CD14-positive monocyte (primary cell): ENCODE measurements around the gene ITPR2. TPM values are rescaled to one million over a fixed set of nuclear protein-coding genes. Genes with fewer than 3 reads are reported as not detected.
"Not testable (repeated sequence)": the region's sequence is repeated elsewhere in the genome, so short reads cannot be mapped to it uniquely, and the experiment has no call there.

Experiments used
- DNase-seq, 3 donors: peaks; one replicate each; pipeline ENCODE4 v3.0.0-alpha.2; 2011 to 2022
- H2AFZ ChIP-seq: 2 replicates; pipeline ENCODE4 v1.6.0; 2012; ENCODE audit warnings: mild to moderate bottlenecking, low read depth, low read length, inconsistent platforms; ENCODE audit not compliant: insufficient read depth, poor library complexity, severe bottlenecking
- H3K27ac ChIP-seq, 2 donors: 1 replicate in 1 of 2; 2 replicates in 1 of 2; pipeline ENCODE4 v1.5.1; 2012 to 2013; ENCODE audit warnings: low read length in 2 of 2, control low read depth in 1 of 2, inconsistent platforms in 1 of 2, low read depth in 1 of 2, mild to moderate bottlenecking in 1 of 2
- H3K27me3 ChIP-seq, 2 donors: one replicate each; pipeline versions ENCODE4 v1.6.0 to v1.6.1; 2011 to 2013; ENCODE audit warnings: low read length in 2 of 2; ENCODE audit not compliant: control insufficient read depth in 2 of 2, insufficient read depth in 2 of 2
- H3K36me3 ChIP-seq, 2 donors: replicated peaks in 1 of 2; 1 replicate in 1 of 2; 2 replicates in 1 of 2; pipeline versions ENCODE4 v1.5.1 to v1.6.1; 2012 to 2013; ENCODE audit warnings: low read length in 2 of 2, control low read depth in 1 of 2, inconsistent platforms in 1 of 2, mild to moderate bottlenecking in 1 of 2; ENCODE audit not compliant: insufficient read depth in 2 of 2, control insufficient read depth in 1 of 2
- H3K4me1 ChIP-seq, 2 donors: 1 replicate in 1 of 2; 2 replicates in 1 of 2; pipeline versions ENCODE4 v1.5.1 to v1.6.1; 2012 to 2013; ENCODE audit warnings: low read length in 2 of 2, control low read depth in 1 of 2, inconsistent platforms in 1 of 2, mild to moderate bottlenecking in 1 of 2, moderate library complexity in 1 of 2; ENCODE audit not compliant: insufficient read depth in 2 of 2, control insufficient read depth in 1 of 2
- H3K4me2 ChIP-seq: replicated peaks from 2 replicates; pipeline ENCODE3; 2012; ENCODE audit warnings: low read length, moderate library complexity, mild to moderate bottlenecking; ENCODE audit not compliant: poor library complexity, severe bottlenecking; ENCODE audit errors: extremely low read depth
- H3K4me3 ChIP-seq, 3 experiments: fragments of 200-600 bp in 1 of 3; sonication (generic) in 1 of 3; replicated peaks in 1 of 3; 1 replicate in 2 of 3; 2 replicates in 1 of 3; pipeline ENCODE4 v1.5.1; 2011 to 2013; ENCODE audit warnings: low read length in 3 of 3, mild to moderate bottlenecking in 3 of 3, control low read depth in 2 of 3, low read depth in 2 of 3, inconsistent platforms in 1 of 3, moderate library complexity in 1 of 3
- H3K79me2 ChIP-seq: 2 replicates; pipeline ENCODE4 v1.6.0; 2012; ENCODE audit warnings: mild to moderate bottlenecking, control low read depth, inconsistent platforms, low read length, moderate library complexity; ENCODE audit not compliant: insufficient read depth
- H3K9ac ChIP-seq: 2 replicates; pipeline ENCODE4 v1.6.0; 2017; ENCODE audit warnings: low read length, mild to moderate bottlenecking; ENCODE audit not compliant: insufficient read depth, poor library complexity, severe bottlenecking
- H3K9me3 ChIP-seq, 2 donors: replicated peaks in 1 of 2; 1 replicate in 1 of 2; 2 replicates in 1 of 2; pipeline versions ENCODE4 v1.5.1 to v1.6.1; 2012 to 2013; ENCODE audit warnings: low read length in 2 of 2, control low read depth in 1 of 2; ENCODE audit not compliant: control insufficient read depth in 1 of 2, insufficient read depth in 1 of 2
- H4K20me1 ChIP-seq: 2 replicates; pipeline ENCODE4 v1.6.0; 2012; ENCODE audit warnings: mild to moderate bottlenecking, low read length, control low read depth, moderate library complexity; ENCODE audit not compliant: insufficient read depth
- H3K27ac Mint-ChIP-seq, 7 donors: one replicate each; pipeline ENCODE4 v1.8.0; 2020; ENCODE audit warnings: mild to moderate bottlenecking in 7 of 7, mixed read lengths in 7 of 7, moderate library complexity in 6 of 7, inconsistent platforms in 2 of 7
- H3K27me3 Mint-ChIP-seq, 3 donors: one replicate each; pipeline ENCODE4 v1.8.0; 2021 to 2022; ENCODE audit warnings: low read depth in 3 of 3, mild to moderate bottlenecking in 3 of 3, mixed read lengths in 3 of 3, moderate library complexity in 3 of 3, inconsistent platforms in 1 of 3
- H3K36me3 Mint-ChIP-seq, 2 donors: one replicate each; pipeline ENCODE4 v1.8.0; 2020; ENCODE audit warnings: mixed read lengths in 2 of 2, inconsistent platforms in 1 of 2, mild to moderate bottlenecking in 1 of 2
- H3K4me1 Mint-ChIP-seq: one replicate; pipeline ENCODE4 v1.8.0; 2020; ENCODE audit warnings: mild to moderate bottlenecking, mixed read lengths
- H3K4me3 Mint-ChIP-seq, 2 donors: one replicate each; pipeline ENCODE4 v1.8.0; 2020; ENCODE audit warnings: mild to moderate bottlenecking in 2 of 2, mixed read lengths in 2 of 2, moderate library complexity in 1 of 2
- H3K9me3 Mint-ChIP-seq, 7 donors: one replicate each; pipeline ENCODE4 v1.8.0; 2020 to 2022; ENCODE audit warnings: mixed read lengths in 7 of 7, mild to moderate bottlenecking in 6 of 7, moderate library complexity in 6 of 7, inconsistent platforms in 2 of 7
- WGBS: methylation state at CpG from one replicate; pipeline ENCODE4 v1.1.5; 2013; ENCODE audit warnings: missing lambda C conversion rate; ENCODE audit not compliant: insufficient coverage; 5-methylcytosine and 5-hydroxymethylcytosine counted together
- intact Hi-C, 2 donors: fragments of 100-400 bp; cut with micrococcal nuclease; formaldehyde crosslinking; loops; one replicate each; pipeline versions ENCODE4 v1.15.0 to v1.15.1; 2023
- polyA plus RNA-seq, 3 donors: library from polyadenylated mRNA; depleted of rRNA in 1 of 3; unstranded in 2 of 3; stranded (reverse) in 1 of 3; fragments of 300-500 nt in 2 of 3; fragments of >200 nt in 1 of 3; fragmentation: Illumina TruSeq in 2 of 3; gene quantifications; 1 replicate in 2 of 3; 2 replicates in 1 of 3; pipeline ENCODE4 v1.2.3, GENCODE V29; 2012 to 2021
- TF ChIP-seq, protein P1 (sequence below): fragments of 200-600 bp; IDR thresholded peaks from one replicate; pipeline ENCODE4 v1.8.0; 2022; ENCODE audit warnings: antibody characterized with exemption, mild to moderate bottlenecking

ITPR2 gene
- polyA plus RNA-seq, 3 donors, result 2.7 to 6.4 (median 5.7) TPM

- Histone ChIP-seq H3K9me3 (peaks cover 4 to 6% of the 10 kb centered on the region in 2 donors), H3K9ac (no peak overlapping the region), H3K36me3 (peaks cover 0 to 23% of the 10 kb centered on the region in 2 donors), H3K4me2 (no peak overlapping the region), H3K4me3 (no peak overlapping the region), H4K20me1 (no peaks in the 10 kb centered on the region), H3K27me3 (no peaks in the 10 kb centered on the region), H3K27ac (no peak overlapping the region), H2AFZ (no peak overlapping the region), H3K4me1 (no peaks in the 10 kb centered on the region), H3K79me2 (no peaks in the 10 kb centered on the region)
- no peak overlapping the region for H3K4me3 Mint-ChIP-seq
- peaks cover 9% of the 10 kb centered on the region for H3K4me1 Mint-ChIP-seq
- no CpG with 5 or more reads among the region's 1 CpG for WGBS
- intact Hi-C loops, result no loop called here
- H3K27me3 Mint-ChIP-seq, result peaks cover 0 to 1% (median 1%) of the 10 kb centered on the region in 3 donors
- H3K36me3 Mint-ChIP-seq, result peaks cover 27 to 44% of the 10 kb centered on the region in 2 donors
- H3K27ac Mint-ChIP-seq, result peak overlapping the region in 1 of 7 donors; percentile 48
- H3K9me3 Mint-ChIP-seq, result peaks cover 6 to 14% (median 9%) of the 10 kb centered on the region in 7 donors
- TF ChIP-seq, protein P1, sequence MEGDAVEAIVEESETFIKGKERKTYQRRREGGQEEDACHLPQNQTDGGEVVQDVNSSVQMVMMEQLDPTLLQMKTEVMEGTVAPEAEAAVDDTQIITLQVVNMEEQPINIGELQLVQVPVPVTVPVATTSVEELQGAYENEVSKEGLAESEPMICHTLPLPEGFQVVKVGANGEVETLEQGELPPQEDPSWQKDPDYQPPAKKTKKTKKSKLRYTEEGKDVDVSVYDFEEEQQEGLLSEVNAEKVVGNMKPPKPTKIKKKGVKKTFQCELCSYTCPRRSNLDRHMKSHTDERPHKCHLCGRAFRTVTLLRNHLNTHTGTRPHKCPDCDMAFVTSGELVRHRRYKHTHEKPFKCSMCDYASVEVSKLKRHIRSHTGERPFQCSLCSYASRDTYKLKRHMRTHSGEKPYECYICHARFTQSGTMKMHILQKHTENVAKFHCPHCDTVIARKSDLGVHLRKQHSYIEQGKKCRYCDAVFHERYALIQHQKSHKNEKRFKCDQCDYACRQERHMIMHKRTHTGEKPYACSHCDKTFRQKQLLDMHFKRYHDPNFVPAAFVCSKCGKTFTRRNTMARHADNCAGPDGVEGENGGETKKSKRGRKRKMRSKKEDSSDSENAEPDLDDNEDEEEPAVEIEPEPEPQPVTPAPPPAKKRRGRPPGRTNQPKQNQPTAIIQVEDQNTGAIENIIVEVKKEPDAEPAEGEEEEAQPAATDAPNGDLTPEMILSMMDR, result no peak
- DNase-seq, result peak in 1 of 3 donors; percentile 32
Measured at GRCh38 chr12:26783131-26783526, 49.9 kb downstream of the ITPR2 start.

DNA sequence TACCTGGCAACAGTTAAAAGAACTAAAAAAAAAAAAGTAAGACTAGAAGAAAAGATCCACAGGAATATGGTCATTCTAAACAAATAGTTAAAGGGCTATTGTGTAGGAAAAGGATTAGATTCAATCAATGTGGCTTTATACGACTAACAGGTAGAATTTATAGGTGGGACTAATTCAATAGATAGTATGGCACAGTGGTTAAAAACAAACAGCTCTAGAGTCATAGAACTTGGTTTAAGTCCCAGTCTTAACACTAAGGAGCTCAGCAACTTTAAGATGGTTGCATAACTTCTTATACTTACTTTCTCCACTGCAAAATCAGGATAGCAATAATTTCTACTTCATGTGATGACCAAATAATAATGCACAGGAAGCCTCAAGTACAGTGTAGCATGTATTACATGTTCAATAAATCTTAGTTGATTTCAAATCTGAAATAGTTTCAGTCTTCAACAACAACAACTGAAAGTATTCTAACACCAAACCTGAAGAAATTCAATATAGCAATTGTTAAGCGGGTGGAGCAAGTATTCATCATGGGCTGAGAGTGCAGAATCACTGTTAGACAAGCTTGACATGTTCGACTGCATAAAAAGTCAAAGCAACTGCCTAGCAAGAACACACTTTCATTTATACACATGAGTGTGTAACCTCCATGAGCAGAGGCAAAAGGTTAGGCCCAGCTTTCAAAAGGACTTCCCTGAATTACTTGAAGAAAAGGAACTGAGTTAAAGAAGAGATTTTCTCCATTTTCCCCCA is 50.4 kb downstream of the ITPR2 start:
- no CpG with 5 or more reads among the region's 3 CpGs for WGBS
- Histone ChIP-seq H3K4me1 (no peaks in the 10 kb centered on the region), H3K9me3 (peaks cover 10 to 12% of the 10 kb centered on the region in 2 donors), H3K27ac (no peak overlapping the region), H3K4me3 (no peak overlapping the region), H4K20me1 (no peaks in the 10 kb centered on the region), H3K9ac (no peak overlapping the region), H3K79me2 (no peaks in the 10 kb centered on the region), H2AFZ (no peak overlapping the region), H3K4me2 (no peak overlapping the region), H3K36me3 (peaks cover 0 to 26% of the 10 kb centered on the region in 2 donors), H3K27me3 (no peaks in the 10 kb centered on the region)
- Mint-ChIP-seq H3K9me3 (peaks cover 9 to 20% (median 14%) of the 10 kb centered on the region in 7 donors), H3K36me3 (peaks cover 24 to 44% of the 10 kb centered on the region in 2 donors), H3K4me3 (no peak overlapping the region), H3K27me3 (peaks cover 0 to 1% (median 1%) of the 10 kb centered on the region in 3 donors), H3K27ac (no peak overlapping the region), H3K4me1 (peaks cover 9% of the 10 kb centered on the region)
- intact Hi-C loops, result no loop called here
- DNase-seq, result no peak
- TF ChIP-seq, protein P1, result no peak

- H3K79me2 ChIP-seq, H3K4me3 ChIP-seq, DNase-seq, H3K9ac ChIP-seq, H3K4me1 Mint-ChIP-seq, H3K4me1 ChIP-seq, H3K27ac ChIP-seq, intact Hi-C loops, H3K27me3 ChIP-seq, H3K4me3 Mint-ChIP-seq, H3K27me3 Mint-ChIP-seq, H3K4me2 ChIP-seq, H2AFZ ChIP-seq, H4K20me1 ChIP-seq: not testable (repeated sequence)
- peak overlapping the region in 1 of 7 donors; percentile 53 for H3K27ac Mint-ChIP-seq
- WGBS, result 86% methylated on average over 1 of the region's 2 CpGs
- Histone ChIP-seq H3K9me3 (peaks cover 17 to 23% of the 10 kb centered on the region in 2 donors), H3K36me3 (peaks cover 0 to 23% of the 10 kb centered on the region in 2 donors)
- H3K9me3 Mint-ChIP-seq, result peaks cover 18 to 34% (median 25%) of the 10 kb centered on the region in 7 donors
- peaks cover 21 to 47% of the 10 kb centered on the region in 2 donors for H3K36me3 Mint-ChIP-seq
Measured at GRCh38 chr12:26780656-26781055, 52.3 kb downstream of the ITPR2 start.
